Mesothelial cell of epicardium (in vitro differentiated cells): ENCODE results near the gene TNNT2. TPM values are rescaled to one million over a fixed set of nuclear protein-coding genes. Genes with fewer than 3 reads are reported as not detected.

ENCODE experiments used
- DNase-seq, 2 experiments: peaks; one replicate each; pipeline ENCODE4 v3.0.0; 2021; ENCODE audit warnings: low spot score in 2 of 2; ENCODE audit not compliant: unreplicated experiment in 2 of 2
- H3K27ac Mint-ChIP-seq: 2 replicates; pipeline ENCODE4 v1.8.0; 2021; ENCODE audit warnings: mixed read lengths
- H3K27me3 Mint-ChIP-seq: 2 replicates; pipeline ENCODE4 v1.8.0; 2021; ENCODE audit warnings: low read depth, mixed read lengths
- H3K36me3 Mint-ChIP-seq: 2 replicates; pipeline ENCODE4 v1.8.0; 2021; ENCODE audit warnings: mixed read lengths
- H3K4me1 Mint-ChIP-seq: 2 replicates; pipeline ENCODE4 v1.8.0; 2021; ENCODE audit warnings: mixed read lengths
- H3K4me3 Mint-ChIP-seq: 2 replicates; pipeline ENCODE4 v1.8.0; 2021; ENCODE audit warnings: mild to moderate bottlenecking, moderate library complexity, mixed read lengths
- H3K9me3 Mint-ChIP-seq: 2 replicates; pipeline ENCODE4 v1.8.0; 2021; ENCODE audit warnings: mixed read lengths
- total RNA-seq: library from RNA; stranded (reverse); gene quantifications from 3 replicates; pipeline ENCODE4 v1.2.1, GENCODE V29; 2021
- TF ChIP-seq, protein P1 (sequence below): fragments of 200-600 bp; sonication (generic); IDR thresholded peaks from one replicate; pipeline ENCODE4 v1.5.0; 2021; ENCODE audit warnings: antibody characterized with exemption; ENCODE audit not compliant: unreplicated experiment

TNNT2 gene
- total RNA-seq, 1 donor from 2014 or later, result 37.1 TPM

- DNase-seq, result no peak
- Mint-ChIP-seq H3K9me3 (no peaks in the 10 kb centered on the region), H3K27ac (no peak overlapping the region), H3K4me1 (no peaks in the 10 kb centered on the region), H3K36me3 (no peaks in the 10 kb centered on the region), H3K4me3 (no peak overlapping the region), H3K27me3 (peaks cover 17% of the 10 kb centered on the region)
- TF ChIP-seq, protein P1, sequence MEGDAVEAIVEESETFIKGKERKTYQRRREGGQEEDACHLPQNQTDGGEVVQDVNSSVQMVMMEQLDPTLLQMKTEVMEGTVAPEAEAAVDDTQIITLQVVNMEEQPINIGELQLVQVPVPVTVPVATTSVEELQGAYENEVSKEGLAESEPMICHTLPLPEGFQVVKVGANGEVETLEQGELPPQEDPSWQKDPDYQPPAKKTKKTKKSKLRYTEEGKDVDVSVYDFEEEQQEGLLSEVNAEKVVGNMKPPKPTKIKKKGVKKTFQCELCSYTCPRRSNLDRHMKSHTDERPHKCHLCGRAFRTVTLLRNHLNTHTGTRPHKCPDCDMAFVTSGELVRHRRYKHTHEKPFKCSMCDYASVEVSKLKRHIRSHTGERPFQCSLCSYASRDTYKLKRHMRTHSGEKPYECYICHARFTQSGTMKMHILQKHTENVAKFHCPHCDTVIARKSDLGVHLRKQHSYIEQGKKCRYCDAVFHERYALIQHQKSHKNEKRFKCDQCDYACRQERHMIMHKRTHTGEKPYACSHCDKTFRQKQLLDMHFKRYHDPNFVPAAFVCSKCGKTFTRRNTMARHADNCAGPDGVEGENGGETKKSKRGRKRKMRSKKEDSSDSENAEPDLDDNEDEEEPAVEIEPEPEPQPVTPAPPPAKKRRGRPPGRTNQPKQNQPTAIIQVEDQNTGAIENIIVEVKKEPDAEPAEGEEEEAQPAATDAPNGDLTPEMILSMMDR, result no peak
These were observed 52.4 kb downstream of the TNNT2 start for GRCh38 chr1:201324821-201325677.

- TF ChIP-seq, protein P1, result no peak
- Mint-ChIP-seq H3K36me3 (no peaks in the 10 kb centered on the region), H3K27ac (no peak overlapping the region)
These were observed 53.2 kb downstream of the TNNT2 start for GRCh38 chr1:201324306-201324705.

DNA sequence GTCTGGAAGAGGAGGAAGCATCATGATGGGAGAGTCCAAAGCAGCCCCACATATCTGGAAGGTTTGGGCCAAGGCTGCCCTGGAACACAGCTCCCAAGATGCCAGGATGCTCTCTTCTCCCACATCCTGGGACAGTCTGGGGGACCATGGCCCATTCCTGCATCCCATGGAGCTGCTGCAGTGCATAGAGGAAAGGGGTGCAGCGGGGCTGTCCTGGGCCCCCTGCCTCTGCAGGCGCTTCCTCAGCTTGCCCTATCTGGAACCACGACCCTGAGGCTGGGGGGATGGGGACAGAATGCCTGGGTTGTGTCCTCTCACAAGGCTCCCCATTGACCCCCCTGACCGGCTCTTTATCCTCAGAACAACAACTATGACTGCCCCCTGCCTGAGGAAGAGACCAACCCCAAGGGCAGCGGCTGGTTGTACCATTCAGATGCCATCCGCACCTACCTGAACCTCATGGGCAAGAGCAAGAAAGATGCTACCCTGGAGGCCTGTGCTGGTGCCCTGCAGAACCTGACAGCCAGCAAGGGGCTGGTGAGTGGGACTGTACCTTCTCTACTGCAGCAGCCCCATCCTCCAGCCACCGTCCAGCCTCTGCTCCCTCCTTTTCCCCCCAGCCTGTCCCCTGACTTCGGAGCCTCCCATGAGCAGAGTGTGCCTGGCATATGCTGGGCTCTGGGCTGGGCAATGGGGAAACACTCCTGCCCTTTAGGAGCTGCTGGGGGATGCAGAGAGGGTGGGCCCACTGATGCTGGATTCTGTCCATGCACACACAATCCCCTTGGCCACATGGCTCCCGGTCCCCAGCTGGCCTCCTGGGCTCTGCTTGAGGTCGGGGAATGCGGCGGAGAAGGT, 54.6 kb downstream of the TNNT2 start:
- peaks cover 22% of the 10 kb centered on the region for H3K27me3 Mint-ChIP-seq
- no peak overlapping the region for H3K4me3 Mint-ChIP-seq
- no peak overlapping the region for H3K27ac Mint-ChIP-seq
- TF ChIP-seq, protein P1, result no peak
- H3K9me3 Mint-ChIP-seq, result no peaks in the 10 kb centered on the region
- DNase-seq, result no peak
- H3K4me1 Mint-ChIP-seq, result no peaks in the 10 kb centered on the region
- H3K36me3 Mint-ChIP-seq, result no peaks in the 10 kb centered on the region

More at GRCh38 chr1:201324306-201324705, 53.2 kb downstream of the TNNT2 start:
- no peak for DNase-seq
- H3K4me1 Mint-ChIP-seq, result no peaks in the 10 kb centered on the region
- no peak overlapping the region for H3K4me3 Mint-ChIP-seq
- H3K27me3 Mint-ChIP-seq, result peaks cover 19% of the 10 kb centered on the region
- no peaks in the 10 kb centered on the region for H3K9me3 Mint-ChIP-seq

- no peaks in the 10 kb centered on the region for H3K36me3 Mint-ChIP-seq
- H3K27me3 Mint-ChIP-seq, result peaks cover 16% of the 10 kb centered on the region
- H3K9me3 Mint-ChIP-seq, result no peaks in the 10 kb centered on the region
- TF ChIP-seq, protein P1, result no peak
- no peak overlapping the region for H3K4me3 Mint-ChIP-seq
- no peaks in the 10 kb centered on the region for H3K4me1 Mint-ChIP-seq
- no peak overlapping the region for H3K27ac Mint-ChIP-seq
- no peak for DNase-seq
These were observed 55.6 kb downstream of the TNNT2 start for GRCh38 chr1:201321826-201322390.

DNA sequence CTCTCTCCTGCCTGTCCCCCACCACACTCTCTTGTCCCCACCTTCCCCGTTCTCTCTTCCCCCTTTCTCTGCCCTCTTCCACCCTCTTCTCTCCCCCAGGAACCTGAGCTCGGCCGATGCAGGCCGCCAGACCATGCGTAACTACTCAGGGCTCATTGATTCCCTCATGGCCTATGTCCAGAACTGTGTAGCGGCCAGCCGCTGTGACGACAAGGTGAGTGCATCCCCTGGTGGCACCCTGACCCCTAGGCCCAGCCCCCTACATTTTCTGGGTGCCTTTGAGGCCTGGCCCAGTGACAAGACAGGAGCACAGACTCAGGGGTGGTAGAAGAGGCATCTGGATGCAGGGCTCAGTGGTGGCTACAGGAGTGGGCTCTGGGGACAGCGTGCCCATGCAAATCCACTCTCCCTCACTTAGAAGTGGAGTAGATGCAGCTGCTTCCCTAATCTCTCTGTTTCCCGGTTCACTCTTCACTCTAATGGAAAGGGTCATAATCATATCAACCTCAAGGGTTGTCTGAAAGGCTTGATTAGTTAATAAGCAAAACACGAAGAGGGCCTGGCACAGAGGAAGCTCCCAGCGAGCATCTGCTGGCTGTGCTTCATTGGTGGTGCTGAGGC, 57.2 kb downstream of the TNNT2 start:
- Mint-ChIP-seq H3K36me3 (no peaks in the 10 kb centered on the region), H3K9me3 (no peaks in the 10 kb centered on the region), H3K4me1 (no peaks in the 10 kb centered on the region), H3K27me3 (peaks cover 11% of the 10 kb centered on the region), H3K27ac (no peak overlapping the region), H3K4me3 (no peak overlapping the region)
- no peak for DNase-seq
- TF ChIP-seq, protein P1, result no peak
